ENCODE measurements around the gene TUG1.

GRCh38 chr22:30948930-30949342 lies 20.1 kb upstream of the TUG1 start:
- TF ChIP-seq CTCF (IDR thresholded peaks at IDR 0.05; ENCODE audit: extremely low read depth in 1 of 2, insufficient read depth in 1 of 2, low read depth in 1 of 2, low read length in 2 of 2) (no peak), POLR2A (IDR thresholded peaks at IDR 0.05; ENCODE audit: low read depth, low read length) (no peak)
